BJ (cell line): Measurements from ENCODE around the gene CYB561. TPM values are rescaled to one million over a fixed set of nuclear protein-coding genes. Genes with fewer than 3 reads are reported as not detected.

ENCODE experiments used
- CTCF ChIA-PET: fragments of 350-600 bp; formaldehyde crosslinking; extraction: SDS; loops from one replicate; lab custom pipeline; 2021; ENCODE audit warnings: antibody characterized with exemption, inconsistent platforms; lab: Yijun Ruan, JAX
- POLR2A ChIA-PET: fragments of 300-600 bp; sonication (Branson Sonifier 250); formaldehyde crosslinking; extraction: SDS; loops from one replicate; lab custom pipeline; 2021; ENCODE audit warnings: antibody characterized with exemption; lab: Charles Lee
- DNase-seq: peaks from one replicate; pipeline ENCODE4 v3.0.0-alpha.2; 2011; ENCODE audit warnings: low read depth
- H3K27me3 ChIP-seq: 2 replicates; pipeline ENCODE4 v1.6.0; 2011; ENCODE audit warnings: low read length; ENCODE audit not compliant: control insufficient read depth, insufficient read depth
- H3K36me3 ChIP-seq: 2 replicates; pipeline ENCODE4 v1.5.1; 2011; ENCODE audit warnings: low read length; ENCODE audit not compliant: control insufficient read depth, insufficient read depth
- H3K4me3 ChIP-seq: 2 replicates; pipeline ENCODE4 v1.5.1; 2011; ENCODE audit warnings: low read depth, mild to moderate bottlenecking, control low read depth, low read length
- polyA plus RNA-seq: library from polyadenylated mRNA; depleted of rRNA; stranded (reverse); fragments of >200 nt; gene quantifications from 2 replicates; pipeline ENCODE4 v1.2.3, GENCODE V29; 2011
- TF ChIP-seq, protein P1 (sequence below): IDR thresholded peaks from 2 replicates; pipeline ENCODE4 v1.5.1; 2011; ENCODE audit warnings: low read depth, mild to moderate bottlenecking, control low read depth, inconsistent platforms, low read length, moderate library complexity; ENCODE audit not compliant: insufficient read depth

Gene CYB561
- polyA plus RNA-seq, 1 experiment: 17.1 TPM

DNA sequence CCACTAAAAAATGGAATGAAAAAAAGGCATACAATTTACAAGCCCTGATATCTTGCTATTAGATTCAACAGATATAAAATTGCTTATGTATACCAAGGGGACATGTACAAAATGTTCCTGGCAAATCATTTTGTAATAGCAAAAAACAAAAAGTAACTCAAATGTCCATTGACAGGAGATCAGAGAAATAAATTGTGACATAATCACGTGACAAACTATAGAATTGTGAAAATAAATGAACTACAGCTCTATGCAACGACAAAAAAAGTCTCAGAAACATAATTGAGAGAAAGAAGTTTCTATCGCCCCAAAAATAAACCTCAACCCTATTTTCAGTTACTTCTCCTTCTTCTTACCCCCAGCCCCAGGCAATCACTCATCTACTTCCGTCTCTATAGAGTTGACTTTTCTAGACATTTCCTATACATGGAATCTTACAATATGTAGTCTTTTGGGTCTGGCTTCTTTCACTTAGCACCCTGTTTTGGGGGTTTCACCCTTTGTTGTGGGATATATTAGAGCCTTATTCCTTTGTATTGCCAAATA lies 18.7 kb upstream of the CYB561 start:
- CTCF ChIA-PET: interaction anchor here (1.0 to 1.6 kb wide), 2 partner anchors 14 to 39 kb away, joined by 3 to 6 read pairs; no protein-coding TSS in a partner anchor

DNA sequence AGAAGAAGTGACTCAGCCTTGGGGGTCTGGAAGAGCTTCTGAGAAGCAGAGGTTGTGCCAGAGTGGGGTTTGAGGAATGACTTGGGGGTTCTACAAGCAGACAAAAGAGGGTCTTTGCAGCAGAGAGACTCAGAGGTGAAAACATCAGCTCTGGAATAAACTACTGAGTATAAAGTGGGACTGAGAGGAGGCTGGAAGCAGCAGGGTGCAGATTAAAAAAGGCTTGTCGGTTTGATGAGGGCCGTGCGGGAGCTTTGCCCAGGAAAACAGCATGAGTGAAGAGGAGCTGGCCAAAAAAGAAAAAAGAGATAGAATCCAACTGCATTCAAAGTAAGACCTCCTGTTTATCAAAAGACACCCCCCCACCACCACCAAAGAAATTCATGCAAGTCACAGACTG lies 17.7 kb upstream of the CYB561 start:
- Histone ChIP-seq H3K36me3 (no peaks in the 10 kb centered on the region), H3K27me3 (no peaks in the 10 kb centered on the region), H3K4me3 (no peak overlapping the region)
- CTCF ChIA-PET: interaction anchor here (1.2 kb wide), 1 partner anchor 148 kb away, joined by 3 read pairs; no protein-coding TSS in a partner anchor
- TF ChIP-seq, protein P1, sequence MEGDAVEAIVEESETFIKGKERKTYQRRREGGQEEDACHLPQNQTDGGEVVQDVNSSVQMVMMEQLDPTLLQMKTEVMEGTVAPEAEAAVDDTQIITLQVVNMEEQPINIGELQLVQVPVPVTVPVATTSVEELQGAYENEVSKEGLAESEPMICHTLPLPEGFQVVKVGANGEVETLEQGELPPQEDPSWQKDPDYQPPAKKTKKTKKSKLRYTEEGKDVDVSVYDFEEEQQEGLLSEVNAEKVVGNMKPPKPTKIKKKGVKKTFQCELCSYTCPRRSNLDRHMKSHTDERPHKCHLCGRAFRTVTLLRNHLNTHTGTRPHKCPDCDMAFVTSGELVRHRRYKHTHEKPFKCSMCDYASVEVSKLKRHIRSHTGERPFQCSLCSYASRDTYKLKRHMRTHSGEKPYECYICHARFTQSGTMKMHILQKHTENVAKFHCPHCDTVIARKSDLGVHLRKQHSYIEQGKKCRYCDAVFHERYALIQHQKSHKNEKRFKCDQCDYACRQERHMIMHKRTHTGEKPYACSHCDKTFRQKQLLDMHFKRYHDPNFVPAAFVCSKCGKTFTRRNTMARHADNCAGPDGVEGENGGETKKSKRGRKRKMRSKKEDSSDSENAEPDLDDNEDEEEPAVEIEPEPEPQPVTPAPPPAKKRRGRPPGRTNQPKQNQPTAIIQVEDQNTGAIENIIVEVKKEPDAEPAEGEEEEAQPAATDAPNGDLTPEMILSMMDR: no peak
- DNase-seq: no peak
- POLR2A ChIA-PET: no interaction called here

More for the DNA sequence above, 18.7 kb upstream of the CYB561 start:
- TF ChIP-seq, protein P1: no peak
- Histone ChIP-seq H3K36me3 (no peaks in the 10 kb centered on the region), H3K27me3 (no peaks in the 10 kb centered on the region), H3K4me3 (no peak overlapping the region)
- DNase-seq: no peak
- POLR2A ChIA-PET: no interaction called here

DNA sequence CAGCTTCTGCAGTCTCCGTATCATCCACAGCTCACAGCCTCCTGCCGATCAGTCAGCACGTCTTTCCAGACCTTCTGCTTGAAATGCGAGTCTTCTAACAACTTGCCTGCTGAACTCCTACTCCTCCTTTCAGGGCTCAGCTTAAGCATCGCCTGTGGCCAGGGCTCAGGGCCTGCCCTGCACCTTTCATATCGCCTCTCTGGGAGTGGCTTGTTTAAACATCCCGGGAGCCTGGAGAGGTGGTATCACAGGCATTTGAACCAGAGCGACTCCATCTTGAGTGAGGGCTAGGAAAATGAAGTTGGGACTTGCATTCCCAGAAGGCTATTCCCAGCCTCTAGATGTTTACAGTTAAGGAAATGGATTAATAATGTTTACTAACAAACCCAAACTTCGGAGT lies 13.9 kb upstream of the CYB561 start:
- TF ChIP-seq, protein P1: no peak
- POLR2A ChIA-PET: no interaction called here

DNA sequence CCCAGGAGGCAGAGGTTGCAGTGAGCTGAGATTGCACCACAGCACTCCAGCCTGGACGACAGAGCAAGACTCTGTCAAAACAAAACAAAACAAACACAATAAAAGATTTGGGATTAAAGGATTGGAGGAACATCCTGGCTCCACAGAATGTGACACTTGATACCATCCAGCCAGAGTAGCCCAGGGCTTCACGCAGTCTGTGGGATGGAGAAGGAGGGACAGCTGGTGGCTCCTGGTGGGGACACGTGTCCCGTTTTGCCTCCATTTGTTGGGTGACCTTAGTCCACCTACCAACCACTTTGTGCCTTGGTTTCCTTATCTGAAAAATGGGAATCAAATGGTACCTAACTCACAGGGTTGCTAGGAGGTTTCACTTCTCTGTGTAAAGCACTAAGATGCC lies 12.4 kb upstream of the CYB561 start:
- ChIA-PET CTCF (no interaction called here), POLR2A (no interaction called here)
- Histone ChIP-seq H3K4me3 (no peak overlapping the region), H3K36me3 (no peaks in the 10 kb centered on the region), H3K27me3 (no peaks in the 10 kb centered on the region; the same call in 1 of the 2 replicates)
- no peak for DNase-seq
- TF ChIP-seq, protein P1: no peak

More for the DNA sequence above, 13.9 kb upstream of the CYB561 start:
- Histone ChIP-seq H3K4me3 (no peak overlapping the region), H3K36me3 (no peaks in the 10 kb centered on the region), H3K27me3 (no peaks in the 10 kb centered on the region)
- no peak for DNase-seq
- CTCF ChIA-PET: interaction anchor here (0.9 to 2.1 kb wide), 3 partner anchors 19 to 487 kb away, joined by 3 to 11 read pairs (median 4); no protein-coding TSS in a partner anchor

DNA sequence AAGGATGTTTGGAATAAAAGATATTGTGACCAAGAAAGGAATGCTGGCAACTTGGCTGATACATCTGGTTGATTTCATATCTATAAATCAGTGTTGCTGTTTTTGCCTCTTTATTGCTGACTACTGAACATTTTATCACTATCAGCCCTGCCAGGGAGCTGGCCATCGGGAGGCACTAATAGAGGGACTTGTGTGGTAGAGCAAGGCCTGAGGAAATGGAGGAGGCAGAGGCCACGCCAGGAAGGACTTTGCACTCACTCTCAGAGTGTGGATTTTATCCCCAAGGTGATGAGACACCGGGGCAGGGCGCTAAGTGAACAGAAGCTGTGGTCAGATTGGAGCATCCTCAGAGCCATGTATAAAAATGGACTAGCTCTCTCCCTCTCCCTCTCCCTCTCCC lies 9.3 kb upstream of the CYB561 start:
- ChIA-PET POLR2A (no interaction called here), CTCF (interaction anchor here (0.7 to 3.7 kb wide), 2 partner anchors 11 to 156 kb away, joined by 3 to 17 read pairs; no protein-coding TSS in a partner anchor)
- no peak for DNase-seq
- H3K4me3 ChIP-seq: no peak overlapping the region
- TF ChIP-seq, protein P1: no peak
- peaks cover 2% of the 10 kb centered on the region; the same call in 1 of the 2 replicates for H3K27me3 ChIP-seq
- H3K36me3 ChIP-seq: no peaks in the 10 kb centered on the region
